ENCODE results near the gene STARD10.

STARD10 gene

DNA sequence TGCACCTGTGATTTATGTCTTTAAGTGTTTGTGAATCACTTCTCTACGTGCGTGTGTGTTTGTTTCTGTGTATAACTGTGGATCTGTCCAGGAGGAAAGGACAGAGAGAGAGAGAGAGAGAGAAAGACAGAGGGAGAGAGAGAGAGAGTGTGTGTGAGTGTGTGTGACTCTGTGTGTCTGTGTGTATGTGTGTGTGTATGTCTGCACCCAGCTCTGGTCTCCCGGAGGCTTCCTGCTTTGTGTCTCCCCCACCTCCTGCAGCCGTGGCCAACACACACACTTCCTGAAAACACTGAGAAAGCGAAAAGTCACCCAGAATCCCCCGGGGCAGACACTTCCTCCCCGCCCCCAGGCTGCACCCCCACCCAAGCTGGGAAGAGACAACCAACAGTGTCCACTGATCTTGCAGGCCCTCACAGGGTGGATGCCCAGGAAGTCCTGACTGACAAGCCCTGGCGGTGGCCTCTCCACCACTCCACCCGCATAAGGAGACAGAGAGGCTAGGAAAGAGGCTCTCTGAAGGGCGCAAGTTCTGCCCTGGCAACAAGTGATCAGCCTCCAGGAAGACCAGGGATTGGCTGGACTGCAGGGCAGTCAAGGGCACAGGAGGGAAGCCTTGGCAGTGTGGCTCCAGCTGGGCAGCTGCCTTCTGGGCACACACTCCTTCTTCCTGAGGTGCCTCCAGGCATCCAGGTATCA is 71.6 kb downstream of the STARD10 start:
- DNase-seq = peak; percentile 93 to 98

DNA sequence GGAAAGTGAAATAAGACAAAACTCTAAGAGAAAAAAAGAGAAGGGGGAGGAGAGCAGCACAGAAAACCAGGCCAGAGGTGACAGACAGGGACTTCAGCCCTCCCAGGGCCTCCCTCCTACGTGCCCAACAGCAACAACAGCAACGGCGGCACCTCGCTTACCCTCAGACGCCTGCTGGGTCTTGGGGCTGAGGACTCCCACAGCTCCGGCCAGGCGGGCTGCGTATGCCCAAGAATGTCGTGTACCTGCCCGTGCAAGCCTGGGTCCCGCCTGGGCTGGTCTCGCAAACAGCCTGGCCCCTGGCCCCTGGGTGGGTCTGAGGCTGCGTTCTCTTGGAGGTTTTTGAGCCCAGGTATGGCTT is 72.2 kb downstream of the STARD10 start:
- peak in 1 of 2 donors; percentile 40 for DNase-seq

DNA sequence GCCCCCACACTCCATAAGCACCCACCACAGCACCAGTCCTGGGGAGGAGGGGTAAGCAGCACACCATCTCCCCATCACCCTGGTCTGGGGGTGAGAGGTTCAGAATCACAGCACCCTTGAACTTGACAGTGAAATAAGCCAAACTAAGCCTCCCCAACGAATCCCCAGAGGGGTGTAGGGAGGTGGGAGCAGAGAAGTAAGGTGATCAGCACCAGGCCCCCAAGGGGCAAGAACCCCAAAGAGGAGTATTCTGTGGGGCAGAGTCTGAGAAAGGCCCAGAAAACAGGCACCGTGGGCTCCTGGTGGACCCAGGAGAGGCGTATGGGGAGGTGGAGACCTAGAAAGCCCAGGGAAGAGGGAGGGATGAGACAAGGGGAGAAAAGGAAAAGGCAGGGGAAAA is 72.6 kb downstream of the STARD10 start:
- DNase-seq = no peak

DNA sequence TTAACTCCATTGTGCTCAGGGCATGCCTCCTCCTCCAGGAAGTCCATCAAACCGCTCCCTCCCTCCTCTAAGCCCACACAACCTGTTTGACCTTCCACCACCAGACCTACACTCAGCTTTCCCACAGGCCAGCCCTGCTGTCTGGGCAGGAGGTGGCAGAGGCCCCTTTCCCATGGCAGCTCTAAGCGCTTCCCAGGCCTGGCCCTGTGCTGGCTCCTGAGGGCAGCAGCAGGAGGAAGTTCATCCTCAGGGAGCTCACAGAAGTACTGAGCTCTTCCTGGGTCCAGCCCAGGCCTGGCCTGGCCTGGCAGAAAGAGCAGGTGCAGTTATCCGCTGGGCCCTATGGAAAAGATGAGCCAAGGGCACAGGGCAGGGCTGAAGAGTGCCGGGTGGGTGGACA is 73.1 kb downstream of the STARD10 start:
- DNase-seq = no peak

DNA sequence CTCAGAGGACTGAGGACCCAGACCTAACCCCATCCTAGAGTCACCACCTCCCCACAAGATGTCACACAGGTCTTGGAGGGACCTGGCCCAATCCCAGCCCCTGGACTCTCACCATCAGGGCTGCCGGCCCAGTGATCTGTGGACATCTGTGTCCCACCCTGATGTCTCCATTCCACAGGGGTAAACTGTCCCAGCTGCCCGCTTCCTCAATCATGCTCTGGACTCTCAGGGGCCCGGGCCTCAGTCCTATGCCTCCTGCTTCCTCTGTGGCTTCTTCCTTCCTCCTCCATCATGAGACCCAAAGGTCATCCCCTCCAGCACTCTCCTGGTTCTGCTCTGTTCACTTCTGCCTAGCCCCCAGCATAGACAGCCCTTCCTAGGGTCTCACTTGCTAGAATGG is 73.8 kb downstream of the STARD10 start:
- DNase-seq = peak; percentile 49

DNA sequence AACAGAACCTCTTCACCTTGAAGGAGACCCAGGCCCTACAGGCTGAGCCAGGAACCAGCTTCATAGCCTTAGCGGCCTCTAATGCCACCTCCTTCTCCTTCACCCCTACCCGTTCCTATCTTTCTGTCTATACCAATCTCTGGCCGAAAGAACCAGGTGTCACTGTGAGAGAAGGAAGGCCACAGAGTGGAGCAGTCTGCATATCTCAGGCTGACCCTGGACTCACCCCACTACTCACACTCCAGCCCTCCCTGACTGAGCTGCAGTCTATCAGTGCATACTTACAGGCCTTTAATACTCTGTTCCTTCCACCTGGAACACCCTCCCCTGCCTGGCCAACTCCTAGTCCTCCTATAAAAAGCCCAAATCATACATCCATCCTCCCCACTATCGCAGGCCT is 74.3 kb downstream of the STARD10 start:
- no peak for DNase-seq

DNA sequence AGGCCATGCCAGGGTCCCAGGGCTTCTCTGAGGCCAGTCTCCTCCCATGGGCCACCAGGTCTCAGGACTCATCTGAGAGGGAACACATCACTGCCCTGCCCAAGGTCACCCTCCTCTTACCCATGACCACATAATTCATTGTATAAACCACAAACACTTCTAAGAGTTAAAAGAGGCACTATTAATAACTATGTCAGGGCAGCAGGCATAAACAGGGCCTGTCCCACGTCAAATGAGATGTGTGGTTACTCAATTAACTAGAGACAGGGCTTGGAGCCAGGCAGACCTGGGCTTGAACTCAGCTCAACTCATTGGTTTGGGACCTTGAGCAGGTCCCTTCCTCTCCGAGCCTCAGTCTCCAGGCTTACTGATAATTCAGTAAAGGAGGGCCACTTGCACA is 74.7 kb downstream of the STARD10 start:
- peak in 1 of 2 donors; percentile 64 for DNase-seq

DNA sequence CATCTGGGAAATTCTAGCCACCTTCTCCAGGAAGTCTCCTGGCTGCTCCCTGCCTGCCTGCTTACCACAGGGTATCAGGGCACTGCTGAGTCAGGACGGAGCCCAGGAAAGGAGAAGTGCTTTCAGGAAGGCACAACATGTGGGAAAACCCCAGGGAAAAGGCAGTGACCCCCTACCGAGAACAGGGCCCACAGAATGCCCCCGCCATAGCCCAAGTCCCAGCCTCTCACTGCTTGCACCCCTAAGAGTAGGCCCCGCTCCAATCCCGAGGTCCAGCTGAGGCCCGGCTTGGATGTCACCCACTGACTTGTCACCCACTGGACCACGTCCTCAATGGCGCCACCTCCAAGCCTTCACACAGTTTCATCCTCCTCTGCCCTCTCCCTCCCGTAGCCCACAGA is 75.7 kb downstream of the STARD10 start:
- peak; percentile 86 to 89 for DNase-seq

DNA sequence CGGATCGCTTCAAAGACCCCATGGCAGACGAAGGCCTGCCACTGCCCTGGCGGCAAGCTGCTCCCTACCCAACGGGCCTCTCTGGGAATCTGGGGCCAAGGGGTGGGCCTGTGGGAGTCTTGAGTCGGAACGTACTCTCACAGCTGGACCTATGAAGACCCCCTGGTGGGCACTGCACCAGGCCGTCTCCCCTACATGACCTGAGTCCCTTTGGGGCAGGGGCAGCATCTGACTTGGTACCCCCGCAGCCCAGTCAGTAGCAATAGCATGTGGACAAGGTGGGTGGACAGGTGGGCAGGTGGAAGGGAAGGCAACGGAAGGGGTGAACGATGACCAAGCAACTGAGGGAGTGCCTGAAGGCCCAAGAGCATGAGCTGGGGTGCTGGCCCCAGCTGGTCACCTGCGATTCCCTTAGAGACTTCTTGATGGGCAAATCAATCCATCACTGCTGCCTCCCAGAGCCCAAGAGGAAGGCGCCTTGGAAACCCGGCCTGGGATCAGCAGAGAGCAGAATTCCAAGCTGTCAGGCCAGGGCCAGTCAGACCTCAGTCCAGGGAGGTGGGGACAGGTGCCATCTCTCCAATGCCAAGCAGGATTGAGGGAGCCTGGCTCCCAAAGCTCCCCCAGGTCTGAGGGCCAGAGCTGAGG is 76.9 kb downstream of the STARD10 start:
- no peak for DNase-seq

DNA sequence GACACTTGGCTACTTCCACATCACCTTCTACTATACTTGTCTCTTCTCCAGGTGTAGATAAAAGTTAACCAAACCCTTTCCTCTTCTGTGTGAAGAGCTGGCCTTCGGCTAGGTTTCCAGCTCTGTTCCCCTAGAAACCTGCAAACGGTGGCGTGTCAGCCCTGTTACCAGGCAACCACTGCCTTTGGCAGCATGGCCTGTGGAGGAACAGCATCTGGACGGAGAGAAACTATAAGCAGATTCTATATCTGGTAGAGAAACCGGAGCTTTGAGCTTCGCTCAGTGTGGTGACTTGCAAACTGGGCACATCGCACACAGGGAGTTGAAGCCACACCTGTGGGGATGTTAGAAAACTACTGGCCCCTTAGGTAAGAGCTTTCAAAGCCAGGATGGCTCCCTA is 77.6 kb downstream of the STARD10 start:
- DNase-seq = no peak

DNA sequence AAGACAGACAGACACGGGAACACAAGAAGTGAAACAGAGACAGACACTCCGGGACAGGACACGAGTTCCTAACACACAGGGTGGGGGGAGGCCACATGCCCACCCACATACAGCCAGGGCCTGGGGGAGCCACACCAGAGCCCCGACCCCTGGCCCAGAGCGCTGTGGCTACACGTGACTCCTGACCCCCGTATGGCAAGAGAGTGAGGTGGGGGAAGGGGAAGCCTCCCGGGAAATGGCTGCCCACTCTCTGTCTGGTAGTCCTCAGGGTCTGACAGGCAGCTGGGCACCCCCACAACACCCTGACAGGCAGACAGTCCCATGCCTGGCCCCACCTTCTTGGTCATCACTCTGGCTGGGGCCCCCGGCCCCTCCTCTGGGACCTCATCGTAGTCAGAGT is 81.0 kb downstream of the STARD10 start:
- DNase-seq = peak in 1 of 2 donors; percentile 21

DNA sequence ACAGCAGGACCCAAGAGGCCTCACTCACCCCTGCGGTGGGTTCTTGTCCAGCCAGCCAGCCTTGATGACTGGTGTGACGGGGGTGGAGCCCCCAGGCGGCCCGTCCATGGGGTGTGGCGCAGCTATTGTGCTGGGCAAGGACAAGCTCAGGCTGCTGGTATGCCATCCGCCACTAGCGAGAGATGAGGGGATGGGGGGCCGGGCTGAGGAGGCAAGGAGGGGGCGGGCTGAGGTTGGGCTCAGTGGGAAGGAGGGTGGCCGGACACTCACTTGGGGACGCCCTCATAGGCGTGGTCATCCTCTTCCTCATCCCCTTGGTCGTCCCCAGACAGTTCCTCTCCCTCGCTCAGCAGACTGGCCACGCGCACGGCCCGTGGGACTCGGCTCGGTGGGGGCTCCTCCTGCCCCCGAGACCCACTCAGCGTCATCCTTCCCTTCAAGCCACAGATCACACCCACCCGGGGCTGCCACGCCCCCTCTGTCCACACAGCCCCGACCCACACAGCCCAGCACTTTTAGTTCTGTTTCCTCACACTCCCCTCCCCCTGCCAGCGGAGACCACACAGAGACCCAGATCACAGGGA is 81.6 kb downstream of the STARD10 start:
- peak; percentile 83 to 93 for DNase-seq

DNA sequence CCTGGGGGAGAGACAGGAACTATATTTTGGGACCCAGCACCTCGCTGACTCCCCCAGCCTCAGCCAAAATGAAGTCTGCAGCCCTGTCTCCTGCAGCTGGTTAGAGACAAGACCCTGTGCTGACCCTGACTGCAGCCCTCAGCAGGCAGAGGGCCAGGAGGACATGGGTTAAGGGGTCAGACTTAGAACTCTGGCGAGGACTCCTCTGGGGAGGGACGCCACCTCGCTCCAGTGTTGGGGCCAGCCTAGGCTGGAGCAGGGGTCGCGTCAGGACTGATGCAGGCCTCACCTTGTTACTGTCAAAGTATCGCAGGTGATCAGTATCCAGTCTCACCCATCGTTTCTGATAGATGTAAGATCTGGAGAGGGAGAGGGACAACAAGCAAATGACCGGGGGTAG is 82.7 kb downstream of the STARD10 start:
- DNase-seq = no peak

DNA sequence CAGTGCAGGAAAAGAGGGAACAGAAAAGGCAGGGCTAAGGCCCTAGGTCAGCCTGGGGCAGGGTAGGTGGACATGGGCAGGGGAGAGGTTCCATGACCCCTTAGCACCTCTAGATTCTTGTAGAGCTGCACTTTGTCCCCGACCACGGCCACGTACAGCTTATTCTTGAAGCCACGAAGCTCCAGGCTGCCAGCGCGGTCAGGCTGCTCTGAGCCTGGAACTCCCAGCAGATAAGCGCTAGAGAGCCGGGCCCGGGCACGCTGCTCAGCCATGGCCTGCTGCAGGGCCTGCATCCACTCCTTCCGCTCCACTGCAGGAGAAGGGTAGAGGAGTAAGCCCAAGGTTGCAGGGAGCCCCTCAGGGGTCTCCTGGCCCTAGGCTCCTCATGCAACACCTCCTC is 83.6 kb downstream of the STARD10 start:
- DNase-seq = no peak

DNA sequence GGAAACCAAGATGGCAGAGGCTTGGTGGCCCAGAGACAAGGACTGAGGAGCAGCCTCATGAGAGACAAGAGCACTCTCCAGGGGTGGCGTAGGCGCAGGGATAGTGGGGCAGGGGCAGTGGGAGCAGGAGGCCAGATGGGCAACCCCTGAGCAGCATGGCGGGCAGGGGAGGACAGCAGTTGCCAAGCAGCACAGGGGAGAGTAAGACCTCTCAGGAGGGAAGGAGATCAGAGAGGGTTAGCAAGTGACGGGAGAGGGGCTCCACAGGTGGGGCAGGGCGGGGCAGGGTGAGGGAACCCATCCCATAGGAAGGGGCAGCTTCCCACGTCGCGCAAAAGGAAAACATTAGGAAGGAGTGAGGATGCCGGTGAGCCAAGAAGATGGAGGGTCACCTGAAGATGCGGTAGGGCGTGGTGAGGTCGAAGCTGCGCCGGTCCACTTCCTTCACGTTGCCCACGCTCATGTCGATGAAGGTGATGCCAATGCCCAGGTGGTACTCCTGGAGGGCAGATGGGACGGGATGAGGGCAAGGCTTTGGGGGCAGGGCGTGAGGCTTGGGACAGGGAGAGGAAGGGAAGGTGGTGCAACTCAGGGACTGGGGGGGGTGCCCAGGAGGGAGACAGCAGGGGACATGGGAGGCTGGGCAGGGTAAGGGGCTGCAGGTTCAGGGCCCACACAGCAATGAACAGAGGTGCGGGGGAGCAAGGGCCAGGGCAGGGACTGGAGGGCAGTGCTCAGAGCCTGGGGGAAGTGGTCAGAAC is 84.2 kb downstream of the STARD10 start:
- no peak for DNase-seq

DNA sequence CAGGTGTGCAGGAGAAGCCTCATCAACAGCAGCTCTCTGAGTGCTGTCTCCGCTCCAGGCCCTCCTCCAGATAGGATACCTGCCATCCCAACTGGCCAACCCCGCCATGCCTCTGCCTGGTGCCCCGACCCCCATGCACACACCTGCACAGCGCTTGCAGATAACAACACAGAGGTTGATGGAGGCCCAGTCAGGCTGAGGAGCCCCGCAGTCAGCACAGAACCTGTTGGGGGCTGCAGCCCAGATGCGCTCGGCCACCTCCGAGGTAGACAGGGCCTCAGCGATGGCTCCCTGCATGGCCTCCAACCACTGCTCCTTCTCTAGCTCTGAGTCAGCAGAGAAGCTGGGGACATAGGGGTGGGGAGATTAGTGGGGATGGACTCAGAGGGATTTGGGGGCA is 86.8 kb downstream of the STARD10 start:
- no peak for DNase-seq

DNA sequence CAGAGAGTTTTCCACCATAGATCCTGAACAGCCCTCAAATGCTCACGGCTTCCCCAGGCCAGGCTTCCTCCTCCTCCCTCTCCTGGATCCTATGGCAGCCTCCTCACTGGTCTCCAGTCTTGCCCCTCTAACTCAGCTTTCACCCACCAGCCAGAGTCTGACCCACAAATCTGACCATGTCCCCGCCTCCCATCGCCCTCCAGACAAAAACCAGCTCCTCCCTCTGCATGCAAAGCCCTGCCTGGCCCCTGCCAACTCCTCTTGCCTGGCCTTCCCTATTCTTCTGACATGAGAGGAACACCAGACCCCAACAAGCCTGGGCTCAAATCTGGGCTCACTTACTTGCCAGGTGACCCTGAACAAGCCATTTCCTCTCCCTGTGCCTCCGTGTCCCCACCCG is 87.3 kb downstream of the STARD10 start:
- no peak for DNase-seq

DNA sequence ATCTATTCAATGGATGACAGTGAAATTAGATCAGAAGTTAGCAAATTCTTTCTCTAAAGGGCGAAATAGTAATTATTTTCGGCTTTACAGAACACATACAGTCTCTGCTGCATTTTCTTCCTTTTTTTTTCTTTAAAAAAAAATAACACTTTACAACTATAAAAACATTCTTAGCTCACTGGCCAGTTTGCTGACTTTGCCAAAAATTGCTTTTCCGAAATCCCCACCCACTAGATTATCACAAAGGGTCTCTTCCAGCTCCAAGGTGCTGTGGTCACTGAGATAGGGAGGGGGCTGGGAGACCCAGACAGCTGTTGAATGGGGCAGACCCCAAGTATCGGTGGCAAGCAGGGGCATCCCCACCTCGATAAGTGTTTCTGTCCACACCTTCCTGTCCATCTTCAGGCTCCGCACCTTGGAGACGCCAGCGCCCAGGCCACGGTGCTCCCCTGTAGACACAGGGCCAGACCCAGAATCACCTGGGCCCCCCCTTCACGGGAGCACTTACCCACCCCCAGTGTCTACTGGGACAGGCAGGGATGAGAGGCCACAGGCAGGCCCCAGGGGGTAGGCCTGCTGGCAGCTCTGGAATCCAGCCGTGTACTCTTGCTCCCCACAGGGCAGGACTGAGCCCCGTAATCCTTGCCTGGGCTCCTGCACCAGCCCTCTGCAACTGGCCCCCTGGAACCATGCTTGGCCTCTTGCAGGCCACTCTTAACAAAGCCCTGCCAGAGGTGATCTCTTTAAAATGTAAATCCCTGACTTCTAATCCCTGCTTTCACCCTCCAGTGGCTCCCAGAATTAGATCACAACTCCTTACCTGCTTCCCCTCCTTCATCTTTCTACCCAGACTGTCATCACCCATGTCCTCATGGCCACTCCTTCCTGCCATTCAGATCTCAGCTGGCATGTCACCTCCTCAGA is 88.1 kb downstream of the STARD10 start:
- DNase-seq = no peak

DNA sequence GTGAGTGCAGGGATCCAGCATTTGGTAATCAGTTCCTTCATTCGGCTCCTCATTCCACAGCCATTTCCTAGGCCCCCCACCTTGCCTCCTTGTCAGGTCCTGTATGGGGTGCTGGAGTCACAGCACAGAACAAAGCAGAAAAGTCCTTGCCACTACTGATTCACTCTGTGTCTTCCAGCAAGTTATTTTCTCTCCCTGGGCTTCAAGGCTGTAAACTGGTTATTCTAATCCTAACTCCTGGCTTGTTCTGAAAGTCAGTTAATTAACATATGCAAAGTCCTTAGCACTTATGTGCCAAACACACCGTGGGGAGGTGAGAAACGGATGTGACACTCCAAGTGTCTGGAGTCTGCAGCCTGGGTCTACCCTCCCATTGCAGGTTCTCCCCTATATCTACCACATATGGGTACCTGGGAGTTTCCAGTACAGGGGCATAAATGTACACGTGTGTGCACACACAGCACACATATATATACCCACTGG is 89.0 kb downstream of the STARD10 start:
- no peak for DNase-seq
